GM11168 (cell line): ENCODE measurements around the gene GAS2L2.

ENCODE experiments used
- in situ Hi-C: fragments of 300-500 bp; cut with MboI; formaldehyde crosslinking; loops from one replicate; pipeline ENCODE4 v1.12.0; 2022; ENCODE audit warnings: low sequenced_read_pairs; ENCODE audit not compliant: unreplicated experiment

Gene GAS2L2

GRCh38 chr17:35731917-35732805 lies 20.9 kb downstream of the GAS2L2 start:
- in situ Hi-C loops = loop anchor here (25.0 kb wide), 1 partner anchor 570 kb away; no protein-coding TSS in a partner anchor

GRCh38 chr17:35731239-35731916 lies 21.7 kb downstream of the GAS2L2 start, which contains the start of gene RASL10B:
Gene RASL10B (plus strand): TSS chr17:35731639. CDS start chr17:35735185, 3,546 bp downstream.
- in situ Hi-C loops = loop anchor here (25.0 kb wide), 1 partner anchor 569 kb away; no protein-coding TSS in a partner anchor

- in situ Hi-C loops = loop anchor here (25.0 kb wide), 1 partner anchor 568 kb away; no protein-coding TSS in a partner anchor
Measured at GRCh38 chr17:35730400-35731005, 22.5 kb downstream of the GAS2L2 start.

GRCh38 chr17:35729405-35729833 lies 23.6 kb downstream of the GAS2L2 start:
- in situ Hi-C loops = loop anchor here (25.0 kb wide), 1 partner anchor 567 kb away; no protein-coding TSS in a partner anchor

GRCh38 chr17:35728551-35728950 lies 24.5 kb downstream of the GAS2L2 start:
- in situ Hi-C loops = loop anchor here (25.0 kb wide), 1 partner anchor 566 kb away; no protein-coding TSS in a partner anchor

DNA sequence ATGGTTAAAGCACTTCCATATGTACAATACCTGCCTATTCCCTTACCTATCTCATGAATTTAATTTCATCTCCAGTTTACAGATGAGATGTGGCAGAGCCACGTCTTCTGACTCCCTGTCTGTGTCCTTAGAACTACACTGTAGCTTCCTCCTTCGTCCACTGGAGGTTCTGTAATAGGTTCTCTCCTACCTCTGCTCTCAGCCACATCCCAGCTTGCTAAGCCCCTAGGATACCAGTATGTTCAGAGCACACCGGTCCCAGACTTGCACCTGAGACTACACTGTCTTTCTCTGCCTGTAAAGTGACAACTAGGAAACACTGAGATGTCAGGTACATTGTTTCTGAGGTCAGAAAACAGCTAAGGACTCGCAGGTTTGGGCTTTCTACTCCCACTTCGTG lies 25.4 kb downstream of the GAS2L2 start:
- in situ Hi-C loops = loop anchor here (25.0 kb wide), 1 partner anchor 565 kb away; no protein-coding TSS in a partner anchor

GRCh38 chr17:35726953-35727460 lies 26.0 kb downstream of the GAS2L2 start:
- in situ Hi-C loops = loop anchor here (25.0 kb wide), 1 partner anchor 565 kb away; no protein-coding TSS in a partner anchor

DNA sequence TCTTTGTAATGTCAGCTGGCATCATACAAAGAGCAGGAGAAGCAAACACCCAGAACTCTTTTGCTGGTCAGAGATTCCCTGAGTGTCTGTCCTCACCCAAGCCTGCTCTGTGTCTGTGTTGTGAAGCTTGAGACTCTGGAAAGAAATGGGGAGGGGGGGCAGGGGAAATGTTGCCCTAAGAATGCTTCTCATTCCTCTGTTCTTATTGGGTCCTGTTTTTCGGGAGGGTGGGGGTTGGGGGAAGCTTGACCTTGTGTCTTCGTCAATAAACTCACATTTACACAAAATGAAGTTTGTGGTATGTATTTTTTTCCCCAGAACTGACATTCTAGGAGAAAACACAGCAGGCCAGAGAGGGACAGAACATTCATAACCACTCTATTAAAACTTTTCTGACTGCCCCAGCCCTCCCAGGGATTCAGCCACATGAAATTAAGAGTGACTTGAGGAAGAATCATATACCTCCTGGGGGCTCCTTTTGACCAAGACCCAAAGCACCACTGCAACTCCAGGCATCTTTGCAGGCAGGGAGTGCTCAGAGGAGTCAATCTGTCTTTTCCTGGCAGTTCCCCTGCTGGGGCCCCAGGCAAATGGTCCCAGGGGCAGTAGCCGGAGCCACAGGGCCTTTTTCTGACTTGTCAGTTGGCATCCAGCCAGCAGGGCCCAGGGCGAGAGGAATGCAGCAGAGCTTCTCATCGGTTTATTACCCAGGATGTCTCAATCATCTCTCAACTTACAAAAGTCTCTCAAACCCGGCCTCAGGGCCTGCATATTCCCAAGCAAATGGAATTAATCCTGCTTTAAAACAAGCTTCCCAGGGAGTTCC lies 26.7 kb downstream of the GAS2L2 start:
- in situ Hi-C loops = loop anchor here (25.0 kb wide), 1 partner anchor 564 kb away; no protein-coding TSS in a partner anchor

DNA sequence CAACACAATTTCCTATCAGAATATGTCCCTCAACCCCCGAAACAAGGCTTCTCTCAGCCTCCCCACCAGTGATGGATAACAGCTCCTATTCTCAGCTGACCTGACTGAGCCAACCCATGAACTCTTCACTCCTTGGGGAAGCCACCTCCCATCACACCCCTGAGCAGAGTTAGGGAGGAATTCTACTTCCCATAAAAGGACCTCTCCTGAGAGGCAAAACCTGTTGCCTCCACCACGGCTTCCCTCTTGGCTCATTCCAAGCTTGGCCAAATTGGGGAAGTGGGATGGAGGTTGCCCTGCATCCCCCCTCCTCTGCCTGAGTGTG lies 27.3 kb downstream of the GAS2L2 start:
- in situ Hi-C loops = loop anchor here (25.0 kb wide), 1 partner anchor 563 kb away; no protein-coding TSS in a partner anchor

DNA sequence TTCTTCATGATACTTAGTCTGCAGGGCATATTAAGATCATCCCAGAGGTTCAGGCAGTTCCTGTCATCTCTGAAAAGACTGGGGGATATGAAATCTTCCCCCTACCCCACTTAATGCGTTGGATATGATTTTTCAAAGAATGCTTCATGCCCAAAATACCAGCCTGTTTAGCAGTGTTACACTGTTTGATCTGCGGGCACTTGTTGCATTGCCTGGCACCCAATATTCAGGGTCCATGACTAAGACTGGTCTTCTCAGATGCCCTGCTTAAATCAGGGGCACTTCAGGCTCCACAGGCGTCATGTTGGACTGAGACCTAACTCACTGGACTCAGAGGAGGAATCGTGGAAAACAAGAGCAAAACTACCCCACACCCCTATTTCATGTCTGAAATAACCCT lies 28.0 kb downstream of the GAS2L2 start:
- in situ Hi-C loops = loop anchor here (25.0 kb wide), 1 partner anchor 563 kb away; no protein-coding TSS in a partner anchor

DNA sequence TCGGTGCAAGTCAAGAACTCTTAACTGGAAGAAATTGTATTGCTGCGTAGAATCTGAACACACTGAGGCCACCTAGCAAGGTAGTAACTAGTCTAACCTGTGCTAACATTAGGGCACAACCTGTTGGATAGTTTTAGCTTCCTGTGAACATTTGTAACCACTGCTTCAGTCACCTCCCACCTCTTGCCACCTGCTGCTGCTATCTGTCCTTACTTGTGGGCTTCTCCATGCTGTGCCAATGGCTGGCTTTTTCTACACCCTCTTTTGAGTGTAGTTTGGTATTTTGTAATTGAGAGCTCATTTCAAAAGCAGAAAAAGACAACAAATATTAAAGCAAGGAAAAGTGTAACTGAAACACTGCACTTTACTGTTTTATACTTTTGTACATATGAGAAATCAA lies 29.3 kb downstream of the GAS2L2 start:
- in situ Hi-C loops = no loop called here

DNA sequence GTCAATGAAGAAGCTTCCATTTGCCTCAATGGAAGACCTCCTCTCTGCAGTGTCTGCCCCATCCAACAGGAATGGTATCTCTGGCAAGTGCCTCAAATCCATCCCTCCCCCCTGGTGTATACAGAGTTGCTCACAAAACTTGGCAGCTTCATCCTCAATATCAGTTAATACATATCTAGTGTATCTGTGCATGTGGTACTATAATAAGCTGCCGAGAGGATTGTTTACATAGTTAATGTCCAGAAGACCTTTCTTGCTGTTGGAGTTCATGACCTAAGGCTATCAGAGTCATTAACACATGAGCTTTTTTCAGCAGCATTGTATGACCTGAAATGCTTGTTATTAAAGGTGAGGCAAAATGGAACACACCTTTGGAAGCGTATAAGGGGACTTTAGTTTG lies 35.6 kb downstream of the GAS2L2 start:
- in situ Hi-C loops = no loop called here

GRCh38 chr17:35716897-35717465 lies 36.1 kb downstream of the GAS2L2 start:
- in situ Hi-C loops = no loop called here

- in situ Hi-C loops = no loop called here
Measured at GRCh38 chr17:35716173-35716572, 36.9 kb downstream of the GAS2L2 start.

DNA sequence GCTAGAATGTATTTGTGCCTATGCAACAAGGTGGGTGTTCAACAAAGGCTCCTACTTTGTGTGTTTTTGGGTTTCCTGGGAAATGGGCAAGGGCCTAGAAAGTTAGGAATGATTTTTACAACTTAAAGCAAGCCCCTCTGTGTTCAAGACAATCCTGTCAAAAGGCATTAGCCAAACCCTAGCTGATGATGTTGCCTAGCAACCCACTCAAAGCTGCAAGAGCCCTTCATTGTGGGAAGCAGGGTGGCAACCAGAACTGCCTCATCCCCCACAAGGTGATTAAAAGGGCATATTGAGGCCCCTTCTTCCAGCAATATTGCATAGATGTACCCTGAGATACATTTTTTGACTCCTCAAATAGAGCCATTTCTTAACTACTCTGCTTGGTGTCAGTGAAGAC lies 37.6 kb downstream of the GAS2L2 start:
- in situ Hi-C loops = no loop called here

DNA sequence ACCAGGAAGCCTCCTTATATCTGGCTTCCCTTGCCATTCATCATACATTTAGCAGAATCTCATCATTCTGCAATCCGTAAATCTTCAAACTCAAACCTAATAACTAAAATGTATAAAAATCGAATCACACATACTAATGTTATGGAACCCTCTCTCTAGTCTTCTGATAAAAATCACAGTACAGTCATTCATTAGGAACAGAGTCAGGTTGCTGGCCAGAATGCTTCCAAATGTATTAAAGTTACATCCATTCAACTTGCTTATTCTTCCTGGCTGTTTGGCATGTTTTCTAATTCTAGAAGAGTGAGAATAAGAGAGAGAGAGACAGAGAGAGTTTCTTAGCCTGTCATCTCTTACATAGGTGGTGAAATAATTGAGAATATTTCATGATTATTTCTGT lies 38.1 kb downstream of the GAS2L2 start:
- in situ Hi-C loops = no loop called here

GRCh38 chr17:35713069-35713728 lies 39.8 kb downstream of the GAS2L2 start:
- in situ Hi-C loops = no loop called here

DNA sequence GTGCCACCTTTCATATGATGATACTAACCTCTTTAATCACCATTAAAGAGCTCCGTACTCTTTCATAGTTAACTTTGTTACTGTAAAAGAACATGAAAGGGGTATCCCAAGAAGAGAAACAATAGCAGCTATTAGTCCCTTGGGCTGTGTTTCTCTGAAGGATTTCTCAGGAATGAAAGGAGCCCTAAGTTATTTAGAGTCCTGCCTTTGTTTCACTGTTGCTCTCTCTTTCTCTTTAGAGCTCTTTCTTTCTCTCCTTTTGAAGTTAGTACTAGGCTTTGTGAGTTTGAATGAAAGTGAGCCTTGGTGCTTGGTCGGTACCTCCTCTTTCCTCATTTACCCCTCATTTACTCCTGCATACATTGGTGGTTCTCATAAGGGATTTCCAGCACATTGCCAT lies 42.1 kb downstream of the GAS2L2 start:
- in situ Hi-C loops = no loop called here
